Raji (cell line): ENCODE results near the gene CCER1.

Experiments
- POLR2A ChIP-seq: IDR thresholded peaks from 2 replicates; pipeline ENCODE4 v1.6.1; 2011; ENCODE audit warnings: low read depth, low read length, control low read depth; ENCODE audit not compliant: insufficient read depth

The CCER1 gene

DNA sequence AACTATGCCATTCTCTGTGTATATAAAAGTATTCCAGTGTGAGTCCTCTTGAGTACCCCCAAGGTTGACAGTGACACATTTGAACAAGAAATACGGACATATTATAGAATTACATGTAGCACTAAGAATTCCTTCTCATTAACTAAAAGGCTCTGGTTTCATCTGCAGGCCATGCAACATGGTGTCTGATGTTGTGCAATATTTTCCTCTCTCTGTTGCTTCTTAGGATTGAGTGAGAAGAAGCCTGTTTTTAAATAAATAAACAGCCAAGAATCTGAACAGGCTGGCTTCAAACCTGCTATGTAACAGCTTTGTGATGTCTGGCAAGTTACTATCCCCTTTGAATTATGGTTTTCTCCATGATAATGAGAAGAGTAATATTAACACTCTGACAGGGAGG lies 22.2 kb upstream of the CCER1 start:
- TF ChIP-seq POLR2A = no peak

DNA sequence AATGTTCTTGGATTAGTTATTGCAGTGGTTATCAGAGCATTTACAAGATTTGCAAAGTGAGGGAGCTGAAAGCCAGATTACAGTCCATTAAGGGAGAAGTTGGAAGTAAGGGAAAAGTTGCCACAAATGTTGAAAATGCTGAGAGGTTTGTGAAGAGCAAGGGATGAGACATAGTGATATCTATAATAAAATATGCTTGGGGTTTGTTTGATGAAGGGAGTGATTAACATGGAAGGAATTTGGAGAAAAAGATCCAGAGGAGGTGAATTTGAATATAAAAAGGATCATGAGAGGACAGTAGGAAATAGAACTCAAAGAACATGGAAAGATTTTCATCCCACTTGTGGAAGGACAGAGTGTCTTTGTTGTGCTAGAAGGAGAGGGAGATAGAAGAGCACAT lies 19.3 kb upstream of the CCER1 start:
- no peak for TF ChIP-seq POLR2A

DNA sequence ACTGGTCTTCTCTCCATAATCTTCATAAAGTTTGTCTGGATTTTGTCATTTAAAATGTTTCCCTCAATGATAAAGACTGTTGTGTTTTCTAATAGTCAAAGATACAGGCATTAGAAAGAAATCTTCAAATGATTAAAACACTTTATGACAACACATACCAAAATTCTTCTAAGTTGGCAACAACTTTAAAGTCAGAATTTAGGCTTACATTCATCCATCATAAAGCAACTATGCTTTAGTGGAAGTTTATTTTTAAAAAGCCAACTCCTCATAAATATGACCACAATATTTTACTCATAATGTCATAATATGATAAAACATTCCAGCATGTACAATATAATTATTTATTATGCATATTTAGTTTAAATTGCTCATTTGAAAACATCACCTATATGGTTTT lies 17.2 kb upstream of the CCER1 start:
- TF ChIP-seq POLR2A = no peak

DNA sequence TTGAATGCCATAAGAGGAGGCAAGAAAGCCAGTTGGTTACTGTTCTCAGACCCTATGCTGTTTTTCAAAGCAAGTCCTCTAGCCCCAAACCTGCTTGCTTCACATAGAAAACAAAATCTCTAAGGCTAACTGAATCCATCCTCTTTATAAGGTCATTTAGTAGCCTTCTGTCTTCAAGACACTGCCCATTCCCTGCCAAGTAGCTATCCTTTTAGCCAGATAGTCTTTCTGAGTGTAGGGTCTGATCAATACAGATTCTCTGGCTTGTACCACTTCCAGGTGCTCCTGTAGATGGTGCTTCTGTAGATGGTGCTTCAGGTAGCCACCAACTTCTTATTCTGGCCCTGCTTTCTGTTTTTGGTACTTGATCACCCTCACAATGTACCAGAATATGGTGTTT lies 15.9 kb upstream of the CCER1 start:
- TF ChIP-seq POLR2A = no peak

DNA sequence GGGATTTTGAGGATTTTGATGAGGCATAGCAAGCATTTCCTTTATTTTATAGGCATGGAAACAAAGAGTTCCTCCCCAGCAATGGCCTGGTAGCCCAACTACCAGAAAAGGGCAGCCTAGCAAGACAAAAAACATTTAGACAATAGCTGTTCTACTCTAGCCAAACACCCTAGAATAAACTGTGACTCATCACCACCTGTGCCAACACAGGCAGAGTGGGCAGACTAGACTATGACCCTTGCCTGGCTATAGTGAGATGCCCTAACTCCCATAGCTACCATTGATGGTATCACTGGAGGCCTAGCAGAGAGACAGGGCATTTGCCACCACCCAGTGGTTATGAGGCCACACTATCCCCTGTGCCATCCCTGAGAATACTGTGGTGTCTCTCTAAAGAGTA lies 15.5 kb upstream of the CCER1 start:
- TF ChIP-seq POLR2A = no peak

DNA sequence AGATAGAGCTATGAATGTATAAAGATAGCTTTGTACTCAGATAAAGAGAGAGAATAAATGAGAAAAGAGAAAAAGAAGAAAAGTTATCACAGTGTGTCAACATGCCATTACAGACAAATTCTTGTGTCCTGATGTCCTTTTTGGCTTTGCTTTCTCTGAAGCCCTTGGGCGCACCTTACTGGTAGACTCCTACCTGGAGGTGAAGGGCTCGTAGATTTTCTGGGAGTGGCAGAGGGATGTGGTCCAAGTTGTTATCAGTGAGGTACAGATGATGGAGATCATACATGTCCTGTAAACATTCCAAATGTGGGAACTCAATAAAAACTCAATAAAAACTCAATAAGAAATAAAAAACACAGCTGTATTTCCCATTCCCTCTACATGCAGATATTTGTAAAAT lies 14.9 kb upstream of the CCER1 start:
- TF ChIP-seq POLR2A = no peak

DNA sequence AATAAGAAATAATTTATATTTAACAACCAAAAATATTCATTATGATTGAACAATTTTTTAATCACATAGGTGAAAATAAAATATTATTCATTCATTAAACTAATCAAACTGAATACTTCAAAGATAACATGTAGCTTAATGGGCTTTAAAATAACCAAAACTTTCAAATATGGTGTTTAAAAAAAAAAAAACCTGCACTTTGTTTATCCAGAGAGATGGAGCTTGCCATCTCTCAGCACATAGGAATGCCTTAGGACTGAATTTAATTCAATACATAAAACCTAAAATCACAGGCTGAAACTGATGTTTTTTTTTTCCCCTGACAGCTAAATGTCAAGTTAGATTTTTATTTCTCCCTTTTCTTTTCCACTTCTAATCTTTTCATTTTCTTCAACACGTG lies 14.4 kb upstream of the CCER1 start:
- no peak for TF ChIP-seq POLR2A

DNA sequence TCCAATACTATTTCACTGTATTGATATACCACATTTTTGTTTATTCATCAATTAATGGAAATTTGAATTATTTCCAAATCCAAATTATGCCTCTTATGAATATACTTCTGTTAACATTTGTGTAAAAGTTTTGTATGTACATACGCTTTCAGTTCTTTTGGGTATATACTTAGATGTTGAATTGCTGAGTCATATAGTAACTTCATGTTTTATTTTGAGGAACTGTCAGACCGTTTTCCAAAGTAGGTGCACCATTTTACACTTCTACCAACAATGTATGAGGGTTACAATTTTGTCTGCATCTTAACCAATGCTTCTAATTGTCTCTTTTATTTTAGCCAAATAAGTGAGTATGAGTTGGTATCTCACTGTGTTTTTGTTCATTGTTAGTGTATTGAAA lies 10.2 kb upstream of the CCER1 start:
- no peak for TF ChIP-seq POLR2A

DNA sequence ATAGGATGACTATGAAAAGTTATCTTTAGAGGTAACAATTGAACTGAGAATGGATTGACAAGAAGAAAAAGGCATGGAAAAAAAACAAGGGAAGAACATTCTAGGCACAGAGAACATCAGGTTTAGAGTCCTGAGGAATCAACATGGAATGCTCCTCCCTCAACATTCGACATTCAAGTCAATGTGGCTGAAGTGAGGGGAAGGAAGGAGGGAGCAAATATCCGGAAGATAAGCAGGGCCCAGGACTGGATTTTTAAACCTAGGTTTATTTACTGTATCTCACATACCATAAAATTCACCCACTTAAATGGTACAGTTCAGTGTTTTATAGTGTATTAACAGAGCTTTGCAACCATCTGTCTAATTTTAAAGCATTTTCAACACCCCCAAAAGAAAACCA lies 9.6 kb upstream of the CCER1 start:
- no peak for TF ChIP-seq POLR2A

DNA sequence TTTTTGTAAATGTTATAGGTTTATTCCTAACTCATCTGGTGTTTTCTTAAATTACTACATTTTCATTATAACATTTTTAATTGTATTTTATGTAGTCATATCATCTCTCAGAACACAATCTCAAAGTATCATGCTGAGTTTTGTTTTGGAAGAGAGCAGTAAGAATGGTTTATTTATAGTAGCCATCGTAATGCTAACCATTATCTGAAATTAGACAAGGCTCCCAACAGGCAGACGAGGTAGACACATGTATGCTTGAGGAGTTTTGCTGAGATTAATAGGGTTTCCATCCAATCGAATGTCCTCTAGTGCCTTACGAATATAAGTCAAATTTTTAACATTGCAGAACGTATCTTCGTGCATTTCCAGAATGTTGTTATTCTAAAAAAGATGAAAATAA lies 9.0 kb upstream of the CCER1 start:
- no peak for TF ChIP-seq POLR2A

DNA sequence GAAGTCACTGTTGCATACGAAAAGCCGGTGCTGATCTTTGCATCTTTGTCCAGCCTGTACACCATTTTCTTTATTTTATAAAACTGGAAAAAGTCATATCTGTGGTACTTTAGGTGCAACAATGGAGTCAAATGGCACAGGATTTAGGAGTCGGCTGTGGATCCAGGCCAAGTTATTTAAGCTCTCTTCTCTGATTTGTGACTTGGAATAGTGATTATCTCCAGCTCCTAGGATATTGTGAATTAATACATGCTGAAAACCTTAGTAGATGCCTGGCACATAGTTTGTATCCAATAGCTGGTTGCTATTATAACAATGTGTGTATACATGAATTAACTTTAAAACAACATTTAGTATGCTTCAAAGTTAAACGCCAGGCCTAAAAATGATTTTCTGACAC lies 6.2 kb upstream of the CCER1 start:
- TF ChIP-seq POLR2A = no peak

DNA sequence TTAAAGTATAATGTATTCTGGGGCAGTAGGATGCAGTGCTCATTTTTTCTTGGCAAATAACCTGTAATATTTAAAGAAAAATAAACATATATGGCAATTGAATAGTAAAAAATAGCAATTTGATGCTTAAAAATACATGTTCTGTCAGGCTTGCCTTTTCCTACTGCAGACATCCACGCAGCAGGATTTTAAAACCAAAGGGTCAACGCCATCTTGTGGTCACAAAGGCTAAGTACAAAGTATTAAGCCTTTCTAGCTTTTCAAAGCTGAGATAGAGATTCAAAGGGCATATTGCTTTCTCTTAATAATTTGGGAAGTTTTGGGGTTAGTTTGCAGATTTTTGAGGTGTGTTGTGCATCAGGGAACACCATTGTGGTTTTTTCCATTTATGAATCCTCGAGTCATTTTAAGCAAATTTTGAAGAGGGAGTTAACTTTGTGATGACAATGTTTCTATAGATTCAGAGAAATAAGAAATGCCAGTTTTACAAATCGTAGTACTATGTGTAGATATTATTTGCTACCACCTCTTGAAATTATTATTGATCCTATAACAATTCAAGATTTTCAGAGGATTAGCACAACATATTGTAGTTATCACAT lies 4.7 kb upstream of the CCER1 start:
- TF ChIP-seq POLR2A = no peak

DNA sequence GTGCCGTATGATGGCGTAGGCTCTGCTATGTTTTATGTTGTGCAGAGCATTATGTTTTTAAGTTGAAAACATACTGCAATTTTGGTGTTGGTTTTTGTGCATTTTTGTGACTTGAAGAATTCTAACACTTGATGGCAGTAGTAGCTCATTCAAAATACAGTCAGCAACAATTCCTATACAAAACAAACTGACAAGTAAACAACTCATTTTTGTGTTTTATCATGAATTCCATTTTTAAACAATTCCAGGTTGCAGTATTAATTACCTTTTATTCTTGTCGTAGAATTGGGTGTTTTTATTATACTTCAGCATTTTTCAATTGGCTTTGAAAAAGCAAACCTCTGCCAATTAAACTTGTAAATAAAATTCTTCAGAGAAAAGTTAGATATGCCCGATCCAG lies 4.1 kb upstream of the CCER1 start:
- no peak for TF ChIP-seq POLR2A

DNA sequence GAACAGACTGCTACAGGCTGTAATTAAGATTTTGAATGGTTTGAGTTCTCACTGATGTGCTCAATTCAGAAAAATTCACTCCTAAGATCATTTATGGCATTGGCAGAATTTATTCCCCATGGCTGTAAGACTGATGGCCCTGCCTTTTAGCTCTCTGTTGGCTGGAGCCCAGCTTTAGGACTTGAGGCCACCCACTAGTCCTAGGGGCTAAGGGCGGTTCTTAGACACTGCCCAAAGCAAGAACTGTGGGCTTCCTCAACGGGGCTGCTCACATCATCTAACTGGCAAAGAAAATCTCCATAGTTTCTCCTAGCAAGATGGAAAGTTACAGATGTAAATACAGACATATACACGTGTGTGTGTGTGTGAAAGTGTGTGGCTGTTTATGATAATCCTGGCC lies 3.4 kb upstream of the CCER1 start:
- no peak for TF ChIP-seq POLR2A

DNA sequence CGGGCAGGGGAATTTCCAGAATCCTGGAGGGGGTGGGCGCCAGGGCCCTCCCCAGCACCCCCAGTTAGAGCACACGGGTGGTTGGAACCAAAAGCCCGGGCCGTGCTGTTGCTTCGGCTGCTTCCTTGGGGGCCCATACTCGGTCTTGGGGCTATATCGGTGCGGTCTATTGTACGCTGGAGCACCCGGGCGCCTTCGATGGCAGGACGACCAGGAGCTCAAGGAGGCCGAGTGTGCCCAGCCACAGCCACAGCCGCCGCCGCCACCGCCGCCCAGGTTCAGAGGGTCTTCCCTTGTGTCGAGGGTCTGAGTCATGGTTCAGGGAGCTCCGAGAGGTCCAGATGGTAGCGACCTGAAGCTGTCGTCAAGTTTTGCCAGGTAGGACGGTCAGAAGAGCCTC lies 548 bp downstream of the CCER1 start:
- TF ChIP-seq POLR2A = no peak

DNA sequence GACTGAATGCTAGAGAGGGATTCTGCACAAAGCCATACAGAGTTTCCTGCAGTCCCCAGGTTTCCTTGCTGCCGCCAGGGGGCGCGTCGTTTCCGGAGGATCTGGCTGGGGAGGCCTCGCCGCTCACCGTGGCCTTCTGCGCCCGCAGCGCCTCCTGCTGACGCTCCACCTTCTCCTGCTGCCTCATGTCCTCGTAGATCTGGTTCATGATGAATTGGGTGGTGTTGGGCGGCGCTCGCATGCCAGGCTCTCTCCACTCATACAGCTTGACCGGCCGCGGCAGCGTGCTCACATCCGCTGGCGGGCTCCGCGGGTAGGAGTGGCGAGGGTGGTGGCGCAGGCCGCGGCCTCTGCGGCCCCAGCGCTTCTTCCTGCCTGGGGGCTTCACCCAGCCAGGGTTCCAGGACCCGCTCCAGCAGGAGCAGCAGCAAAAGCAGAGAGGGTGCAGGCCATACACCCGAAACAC lies 987 bp downstream of the CCER1 start:
- TF ChIP-seq POLR2A = no peak

DNA sequence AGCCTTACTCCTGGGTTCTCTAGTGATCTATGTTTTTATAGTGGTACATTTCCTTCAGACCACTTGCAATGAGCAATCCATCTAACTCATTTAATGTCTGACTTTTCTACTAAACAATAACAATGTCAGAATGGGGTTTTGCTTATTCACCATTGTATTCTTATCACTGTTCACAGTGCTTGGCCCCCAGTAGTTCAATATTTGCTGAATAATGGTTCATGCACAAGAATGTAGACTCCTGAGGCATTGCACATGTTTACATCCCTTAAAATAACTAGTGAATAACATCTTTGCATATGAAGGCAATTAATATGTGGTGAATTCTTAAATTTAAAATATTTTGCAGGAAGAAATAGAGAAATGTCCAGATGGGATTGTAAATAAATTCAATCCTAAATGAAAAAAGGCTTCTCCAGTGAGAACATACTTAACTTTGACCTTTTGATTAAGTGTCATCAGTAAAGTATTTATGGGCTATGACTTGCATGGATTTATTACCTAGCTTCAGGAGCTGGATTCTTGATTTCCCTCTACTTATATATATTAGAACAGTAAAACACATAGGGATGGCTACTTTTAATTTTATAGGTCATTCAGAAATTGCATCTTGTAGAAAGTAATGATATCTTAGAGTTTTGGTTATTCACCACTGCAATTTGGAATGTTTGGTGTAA lies 3.4 kb downstream of the CCER1 start:
- no peak for TF ChIP-seq POLR2A

DNA sequence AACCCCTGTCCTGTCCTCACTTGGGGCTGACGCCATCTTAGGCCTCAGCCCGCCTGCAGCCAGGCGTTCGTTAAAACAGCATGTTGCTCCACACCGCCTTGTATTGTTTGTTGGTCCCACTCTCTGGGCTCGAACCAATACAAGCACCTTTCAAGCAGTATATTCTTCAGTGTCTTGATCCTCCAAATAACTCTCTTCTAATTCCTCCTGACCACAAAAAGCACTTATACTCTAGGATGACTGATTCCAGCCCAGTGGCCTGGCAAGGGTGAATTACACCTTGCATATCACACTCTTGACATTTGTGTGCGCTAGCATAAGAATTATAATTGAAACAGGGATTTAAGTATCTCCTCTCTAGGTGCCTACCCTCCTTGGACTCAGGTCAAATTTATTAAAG lies 7.1 kb downstream of the CCER1 start:
- TF ChIP-seq POLR2A = no peak

DNA sequence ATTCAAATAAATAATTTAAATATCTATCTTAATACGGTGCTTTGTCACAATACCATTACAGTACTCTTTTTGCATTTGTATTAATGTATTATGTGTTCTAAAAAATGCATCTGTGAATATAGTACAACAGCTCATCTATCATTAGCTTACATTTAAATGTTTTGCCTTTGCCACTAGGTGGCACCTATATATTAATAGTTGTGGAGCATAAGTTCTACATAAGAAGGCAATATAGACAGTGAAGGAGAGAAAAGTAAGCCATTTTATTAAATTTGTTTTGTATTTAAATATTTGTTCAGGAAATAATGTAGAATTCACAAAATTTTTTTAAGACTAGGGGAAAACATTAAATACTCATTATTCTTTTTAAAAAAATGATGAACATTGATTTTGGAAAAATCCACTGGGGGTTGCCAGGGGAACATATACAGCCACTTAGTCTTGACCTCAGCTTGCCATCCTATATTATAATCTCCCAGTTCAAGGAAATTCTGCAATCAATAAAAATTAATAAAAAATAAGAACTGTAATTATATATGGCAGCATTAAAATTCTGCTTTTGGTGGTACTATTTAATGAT lies 9.8 kb downstream of the CCER1 start:
- TF ChIP-seq POLR2A = no peak
